ENCODE results near the gene TTLL8.

GRCh38 chr22:50067244-50067643 lies 9.1 kb upstream of the TTLL8 start:
- TF ChIP-seq POLR2A (IDR thresholded peaks at IDR 0.05) (no peak), CTCF (IDR thresholded peaks at IDR 0.05) (no peak)
